ENCODE measurements around the gene MDN1.
"Not testable (repeated sequence)": the region's sequence is repeated elsewhere in the genome, so short reads cannot be mapped to it uniquely, and the experiment has no call there.

The MDN1 gene, protein sequence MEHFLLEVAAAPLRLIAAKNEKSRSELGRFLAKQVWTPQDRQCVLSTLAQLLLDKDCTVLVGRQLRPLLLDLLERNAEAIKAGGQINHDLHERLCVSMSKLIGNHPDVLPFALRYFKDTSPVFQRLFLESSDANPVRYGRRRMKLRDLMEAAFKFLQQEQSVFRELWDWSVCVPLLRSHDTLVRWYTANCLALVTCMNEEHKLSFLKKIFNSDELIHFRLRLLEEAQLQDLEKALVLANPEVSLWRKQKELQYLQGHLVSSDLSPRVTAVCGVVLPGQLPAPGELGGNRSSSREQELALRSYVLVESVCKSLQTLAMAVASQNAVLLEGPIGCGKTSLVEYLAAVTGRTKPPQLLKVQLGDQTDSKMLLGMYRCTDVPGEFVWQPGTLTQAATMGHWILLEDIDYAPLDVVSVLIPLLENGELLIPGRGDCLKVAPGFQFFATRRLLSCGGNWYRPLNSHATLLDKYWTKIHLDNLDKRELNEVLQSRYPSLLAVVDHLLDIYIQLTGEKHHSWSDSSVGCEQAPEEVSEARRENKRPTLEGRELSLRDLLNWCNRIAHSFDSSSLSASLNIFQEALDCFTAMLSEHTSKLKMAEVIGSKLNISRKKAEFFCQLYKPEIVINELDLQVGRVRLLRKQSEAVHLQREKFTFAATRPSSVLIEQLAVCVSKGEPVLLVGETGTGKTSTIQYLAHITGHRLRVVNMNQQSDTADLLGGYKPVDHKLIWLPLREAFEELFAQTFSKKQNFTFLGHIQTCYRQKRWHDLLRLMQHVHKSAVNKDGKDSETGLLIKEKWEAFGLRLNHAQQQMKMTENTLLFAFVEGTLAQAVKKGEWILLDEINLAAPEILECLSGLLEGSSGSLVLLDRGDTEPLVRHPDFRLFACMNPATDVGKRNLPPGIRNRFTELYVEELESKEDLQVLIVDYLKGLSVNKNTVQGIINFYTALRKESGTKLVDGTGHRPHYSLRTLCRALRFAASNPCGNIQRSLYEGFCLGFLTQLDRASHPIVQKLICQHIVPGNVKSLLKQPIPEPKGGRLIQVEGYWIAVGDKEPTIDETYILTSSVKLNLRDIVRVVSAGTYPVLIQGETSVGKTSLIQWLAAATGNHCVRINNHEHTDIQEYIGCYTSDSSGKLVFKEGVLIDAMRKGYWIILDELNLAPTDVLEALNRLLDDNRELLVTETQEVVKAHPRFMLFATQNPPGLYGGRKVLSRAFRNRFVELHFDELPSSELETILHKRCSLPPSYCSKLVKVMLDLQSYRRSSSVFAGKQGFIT (N-terminal part only)
- total RNA-seq = 32.0 to 145 (median 118) reads per million in 18 experiments

DNA sequence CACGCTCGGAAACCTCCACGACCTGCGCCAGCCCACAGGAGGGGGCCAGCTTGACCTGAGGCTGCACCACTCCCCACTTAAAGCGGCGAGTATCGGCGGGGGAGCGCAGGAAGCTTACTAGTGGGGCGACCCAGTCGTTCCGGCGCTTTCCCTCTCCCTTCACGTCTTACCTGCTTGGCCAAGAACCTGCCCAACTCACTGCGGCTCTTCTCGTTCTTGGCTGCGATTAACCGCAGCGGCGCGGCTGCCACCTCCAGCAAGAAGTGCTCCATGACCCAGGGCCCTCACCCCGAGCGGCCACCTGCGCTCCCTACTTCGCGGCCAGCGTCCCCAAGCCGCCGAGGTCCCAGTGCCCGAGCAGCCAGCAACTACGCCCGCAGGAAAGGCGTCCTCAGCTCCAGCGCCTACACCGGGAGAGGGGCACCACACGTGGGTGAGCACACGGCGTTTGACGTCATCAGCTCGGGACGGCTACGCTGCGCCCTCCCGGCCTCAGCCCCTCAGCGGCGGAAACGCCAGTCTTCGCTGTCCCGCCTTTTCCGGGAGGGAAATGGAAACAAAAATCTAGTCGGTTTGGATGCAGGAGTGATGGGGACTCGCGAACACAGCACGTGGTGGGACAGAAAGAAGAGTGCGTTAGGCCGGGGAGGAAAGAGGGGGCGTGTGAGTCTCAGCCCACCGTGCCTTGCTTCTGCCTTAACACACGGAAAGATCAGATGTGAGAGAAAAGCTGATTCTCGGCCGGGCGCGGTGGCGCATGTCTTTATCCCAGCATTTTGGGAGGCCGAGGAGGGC lies at the start of gene MDN1:
TSS of gene MDN1 (minus strand) at position 459 of the 795 bp plus-strand sequence. CDS start at position 272, 187 bp downstream.
- DNase-seq = peak; percentile 96 to 97

DNA sequence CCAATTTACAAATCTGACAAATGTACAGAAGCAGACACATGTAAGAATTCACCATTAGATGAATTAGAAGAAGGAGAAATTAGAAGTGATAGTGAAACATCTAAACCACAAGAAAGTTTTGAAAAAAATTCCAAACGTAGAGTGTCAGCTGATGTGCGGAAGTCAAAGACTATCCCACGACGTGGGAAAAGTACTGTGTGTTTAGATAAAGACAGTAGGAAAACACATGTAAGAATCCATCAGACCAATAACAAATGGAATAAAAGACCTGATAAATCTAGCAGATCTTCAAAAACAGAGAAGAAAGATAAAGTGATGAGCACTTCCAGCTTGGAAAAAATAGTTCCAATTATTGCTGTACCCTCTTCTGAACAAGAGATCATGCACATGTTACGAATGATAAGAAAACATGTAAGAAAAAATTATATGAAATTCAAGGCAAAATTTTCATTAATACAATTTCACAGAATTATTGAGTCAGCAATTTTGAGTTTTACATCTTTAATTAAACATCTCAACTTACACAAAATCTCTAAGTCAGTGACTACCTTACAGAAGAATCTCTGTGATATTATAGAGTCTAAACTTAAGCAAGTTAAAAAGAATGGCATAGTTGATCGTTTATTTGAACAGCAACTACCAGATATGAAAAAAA lies 46.6 kb upstream of the MDN1 start:
- no peak for DNase-seq

DNA sequence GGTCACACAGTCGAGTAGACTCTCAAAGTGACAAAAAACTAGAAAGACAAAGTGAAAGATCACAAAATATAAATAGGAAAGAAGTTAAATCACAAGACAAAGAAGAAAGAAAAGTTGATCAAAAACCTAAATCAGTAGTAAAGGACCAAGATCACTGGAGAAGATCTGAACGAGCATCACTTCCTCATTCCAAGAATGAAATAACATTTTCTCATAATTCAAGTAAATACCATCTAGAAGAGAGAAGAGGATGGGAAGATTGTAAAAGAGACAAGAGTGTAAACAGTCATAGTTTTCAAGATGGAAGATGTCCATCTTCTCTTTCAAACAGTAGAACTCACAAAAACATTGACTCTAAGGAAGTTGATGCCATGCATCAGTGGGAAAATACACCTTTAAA lies 43.1 kb upstream of the MDN1 start:
- peak in 1 of 2 donors; percentile 27 for DNase-seq

DNA sequence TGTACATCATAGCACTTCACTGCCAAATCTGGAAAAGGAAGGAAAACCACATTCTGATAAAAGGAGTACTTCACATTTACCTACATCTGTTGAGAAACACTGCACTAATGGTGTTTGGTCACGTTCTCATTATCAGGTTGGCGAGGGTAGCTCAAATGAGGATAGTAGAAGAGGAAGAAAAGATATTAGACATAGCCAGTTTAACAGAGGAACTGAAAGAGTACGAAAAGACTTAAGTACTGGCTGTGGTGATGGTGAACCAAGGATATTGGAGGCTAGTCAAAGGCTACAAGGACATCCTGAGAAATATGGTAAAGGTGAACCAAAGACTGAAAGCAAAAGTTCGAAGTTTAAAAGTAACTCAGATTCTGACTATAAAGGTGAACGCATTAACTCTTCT lies 42.7 kb upstream of the MDN1 start:
- DNase-seq = no peak

DNA sequence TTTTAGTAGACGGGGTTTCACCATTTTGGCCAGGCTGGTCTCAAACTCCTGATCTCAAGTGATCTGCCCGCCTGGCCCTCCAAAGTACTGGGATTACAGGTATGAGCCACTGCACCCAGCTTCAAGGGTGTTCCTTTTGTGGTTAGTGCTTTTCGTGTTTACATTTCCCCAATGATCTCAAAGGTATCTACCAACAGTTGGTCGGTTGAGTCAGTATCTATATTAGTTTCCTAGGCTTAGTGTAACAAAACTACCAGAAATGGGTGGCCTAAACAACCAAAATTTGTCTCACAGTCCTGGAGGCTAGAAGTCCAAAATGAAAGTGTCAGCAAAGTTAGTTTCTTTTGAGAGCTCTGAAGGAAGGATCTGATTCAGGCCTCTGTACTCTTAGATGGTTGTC lies 40.1 kb upstream of the MDN1 start:
- DNase-seq = no peak

DNA sequence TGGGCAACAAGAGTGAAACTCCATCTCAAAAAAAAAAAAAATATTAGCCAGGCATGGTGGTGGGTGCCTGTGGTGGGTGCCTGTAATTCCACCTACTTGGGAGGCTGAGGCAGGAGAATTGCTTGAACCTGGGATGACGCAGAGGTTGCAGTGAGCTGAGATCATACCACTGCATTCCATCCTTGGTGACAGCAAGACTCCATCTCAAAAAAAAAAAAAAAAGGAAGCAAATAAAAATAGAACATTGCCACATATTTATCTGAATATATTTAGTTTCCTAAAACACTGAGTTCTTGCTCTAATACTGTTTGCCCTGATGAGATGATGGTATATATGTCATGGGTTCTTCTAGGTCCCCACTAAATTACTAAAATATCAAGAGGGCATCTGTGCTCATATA lies 38.4 kb upstream of the MDN1 start:
- DNase-seq = peak; percentile 45 to 57

DNA sequence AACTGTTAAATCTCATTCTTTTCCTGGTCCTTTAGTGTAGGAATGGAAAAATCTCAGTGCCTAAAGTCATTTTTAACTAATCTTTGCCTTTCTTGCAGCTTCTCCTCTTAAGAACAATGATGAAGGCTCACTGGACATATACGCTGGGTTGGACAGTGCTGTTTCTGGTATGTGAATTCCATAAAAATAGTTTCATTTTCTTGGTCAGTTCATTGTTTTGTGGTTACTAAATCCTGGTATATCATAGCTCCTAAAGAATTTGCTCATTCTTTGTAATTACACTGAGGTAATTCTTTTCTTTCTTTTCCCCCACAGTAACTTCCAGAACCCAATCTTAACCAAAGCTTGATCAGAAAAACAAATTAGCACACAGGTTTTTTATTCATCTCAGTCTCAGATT lies 33.5 kb upstream of the MDN1 start:
- no peak for DNase-seq

DNA sequence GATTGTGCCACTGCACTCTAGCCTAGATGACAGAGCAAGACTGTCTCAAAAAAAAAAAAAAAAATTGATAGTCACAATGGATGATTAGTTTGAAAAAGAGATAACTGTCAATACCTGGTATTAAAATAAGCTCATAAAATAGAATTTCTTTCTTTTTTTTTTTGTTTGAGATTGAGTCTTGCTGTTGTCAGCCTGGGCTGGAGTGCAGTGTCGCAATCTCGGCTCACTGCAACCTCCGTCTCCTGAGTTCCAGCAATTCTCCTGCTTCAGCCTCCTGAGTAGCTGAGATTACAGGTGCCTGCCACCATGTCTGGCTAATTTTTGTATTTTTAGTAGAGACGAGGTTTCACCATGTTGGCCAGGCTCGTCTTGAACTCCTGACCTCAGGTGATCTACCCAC lies 27.9 kb upstream of the MDN1 start:
- DNase-seq = not testable (repeated sequence)

DNA sequence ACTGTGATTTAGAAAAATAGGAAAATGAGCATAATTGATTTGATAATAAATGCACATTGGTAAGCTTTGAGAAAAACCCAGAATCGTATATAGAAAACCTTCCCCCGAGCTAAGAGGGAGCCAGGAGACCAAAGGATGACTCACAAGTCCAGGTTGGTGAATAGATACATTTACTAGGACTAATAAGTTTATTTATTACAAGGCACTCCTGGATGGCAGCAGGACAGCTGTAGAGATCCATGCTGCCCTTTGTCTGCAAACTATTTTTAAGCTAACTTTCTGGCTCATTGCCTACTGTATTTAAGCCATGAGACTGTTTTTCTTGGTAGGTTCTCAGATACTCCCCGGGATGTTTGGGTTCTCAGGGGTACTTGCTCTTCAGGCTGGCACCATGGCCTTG lies 23.5 kb upstream of the MDN1 start:
- DNase-seq = no peak

DNA sequence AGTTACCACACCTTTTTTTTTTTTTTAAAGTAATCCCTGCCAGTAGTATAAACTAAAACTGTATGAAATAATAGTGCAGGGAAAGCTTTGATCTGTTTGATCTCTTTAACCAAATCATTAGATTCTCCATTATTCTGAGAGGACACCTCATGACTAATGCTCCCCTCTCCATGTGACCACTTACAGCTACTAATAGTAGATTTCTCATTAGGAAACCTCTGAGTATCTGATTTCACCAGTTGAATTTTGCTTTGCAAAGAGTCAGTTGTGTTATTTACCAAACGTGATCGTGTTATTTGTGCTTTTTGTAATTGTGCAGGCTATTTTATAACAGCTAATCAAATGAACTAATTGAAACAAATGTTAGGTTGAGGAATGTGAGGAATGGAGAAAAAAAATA lies 22.6 kb upstream of the MDN1 start:
- no peak for DNase-seq

DNA sequence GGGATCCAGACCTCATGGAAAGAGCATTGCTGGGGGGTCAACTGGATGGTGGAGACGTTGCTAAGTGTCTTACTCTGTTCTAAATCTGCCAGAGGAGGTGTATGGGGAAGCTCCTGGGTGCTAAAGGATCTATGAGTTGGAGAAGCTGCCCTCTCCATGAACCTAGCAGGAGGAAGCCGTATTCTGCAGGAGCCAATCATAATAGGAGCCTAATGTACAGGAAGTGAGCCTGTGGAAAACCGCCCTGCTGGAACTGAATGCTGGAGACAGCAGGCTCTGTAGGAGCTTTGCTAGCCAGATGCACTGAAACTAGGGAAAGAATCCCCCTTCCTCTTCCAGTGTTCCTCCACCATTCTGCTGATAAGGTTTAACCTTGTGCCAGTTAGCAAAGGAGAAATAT lies 20.9 kb upstream of the MDN1 start:
- peak; percentile 74 to 75 for DNase-seq

DNA sequence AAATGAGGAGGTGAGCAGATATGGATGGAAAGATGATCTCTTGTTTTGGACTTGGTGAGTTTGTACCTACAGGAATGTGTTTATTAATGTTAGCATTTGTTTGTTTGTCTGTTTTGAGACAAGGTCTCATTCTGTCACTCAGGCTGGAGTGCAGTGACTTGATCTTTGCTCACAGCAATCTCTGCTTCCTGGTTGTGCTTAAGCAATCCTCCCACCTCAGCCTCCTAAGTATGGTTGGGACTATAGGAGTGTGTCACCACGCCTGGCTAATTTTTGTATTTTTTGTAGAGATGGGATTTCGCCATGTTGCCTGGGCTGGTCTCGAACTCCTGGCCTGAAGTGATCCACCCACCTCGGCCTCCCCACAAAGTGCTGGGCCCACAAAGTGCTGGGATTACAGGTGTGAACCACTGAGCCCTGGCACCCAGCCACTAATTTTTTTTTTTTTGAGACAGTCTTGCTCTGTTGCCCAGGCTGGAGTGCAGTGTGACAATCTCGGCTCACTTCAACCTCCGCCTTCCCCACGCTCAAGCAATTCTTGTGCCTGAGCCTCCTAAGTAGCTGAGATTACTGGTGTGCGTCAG lies 17.1 kb upstream of the MDN1 start:
- peak; percentile 38 to 75 for DNase-seq

DNA sequence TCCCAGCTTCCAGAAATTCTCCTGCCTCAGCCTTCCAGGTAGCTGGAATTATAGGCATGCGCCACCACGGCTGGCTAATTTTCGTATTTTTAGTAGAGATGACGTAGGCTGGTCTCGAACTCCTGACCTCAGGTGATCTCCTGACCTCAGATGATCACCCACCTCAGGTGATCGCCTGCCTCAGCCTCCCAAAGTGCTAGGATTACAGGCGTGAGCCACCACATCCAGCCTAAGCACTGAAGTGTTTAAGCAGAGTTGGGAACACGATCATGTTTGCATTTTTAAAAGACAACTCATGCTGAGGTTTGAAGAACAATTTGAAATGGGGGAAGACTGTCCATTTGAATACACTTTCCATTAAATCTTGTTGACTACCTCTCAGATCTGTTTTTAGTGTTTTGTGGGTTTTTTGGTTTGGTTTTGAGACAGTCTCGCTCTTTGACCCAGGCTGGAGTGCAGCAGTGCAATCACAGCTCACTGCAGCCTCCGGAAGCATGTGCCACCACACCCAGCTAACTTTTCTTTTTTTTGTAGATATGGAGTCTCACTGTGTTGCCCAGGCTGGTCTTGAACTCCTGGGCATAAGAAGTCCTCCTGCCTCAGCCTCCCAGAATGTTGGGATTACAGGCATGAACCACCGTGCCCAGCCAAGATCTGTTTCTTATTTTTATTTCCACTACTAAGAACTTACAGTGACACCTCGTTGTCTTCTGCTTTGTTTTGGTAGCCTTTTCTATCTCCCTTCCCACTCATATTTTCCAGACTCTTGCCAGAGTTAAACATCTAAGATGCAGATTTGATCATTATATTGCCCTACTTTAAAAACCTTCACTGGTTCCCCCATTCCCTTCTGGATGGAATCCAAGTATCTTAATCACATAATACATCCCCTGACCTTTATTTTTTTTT lies 15.5 kb upstream of the MDN1 start:
- no peak for DNase-seq

DNA sequence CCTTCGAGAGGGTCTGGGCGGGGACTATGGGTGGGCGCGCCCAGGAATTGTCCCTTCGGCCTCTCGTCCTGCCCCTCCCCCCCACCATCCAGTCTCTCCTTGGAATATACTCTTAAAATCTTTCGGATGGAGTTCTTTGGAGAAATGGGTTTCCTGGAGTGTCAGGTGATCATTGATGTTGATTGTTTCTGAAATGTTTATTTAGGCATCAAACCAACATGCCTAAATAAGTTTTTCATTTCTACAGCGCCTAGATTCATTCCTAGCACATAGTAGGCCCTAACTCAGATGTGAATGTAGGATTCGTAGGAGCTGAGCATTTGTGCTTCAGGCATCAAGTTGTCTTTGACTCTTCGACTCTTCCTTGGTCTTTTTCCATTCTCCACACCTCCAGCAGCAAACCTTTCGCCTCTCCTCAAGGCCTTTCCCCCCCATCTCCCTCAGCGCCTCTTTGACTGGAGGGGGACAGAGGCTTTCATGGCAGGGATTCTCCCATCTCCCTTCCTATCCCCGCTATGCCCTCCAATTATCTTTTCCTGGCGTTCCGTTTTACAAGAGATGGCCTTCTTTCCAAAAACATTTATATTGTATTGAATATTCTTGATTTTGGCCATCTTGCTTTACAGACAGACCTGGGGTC lies 10.7 kb upstream of the MDN1 start:
- DNase-seq = no peak

DNA sequence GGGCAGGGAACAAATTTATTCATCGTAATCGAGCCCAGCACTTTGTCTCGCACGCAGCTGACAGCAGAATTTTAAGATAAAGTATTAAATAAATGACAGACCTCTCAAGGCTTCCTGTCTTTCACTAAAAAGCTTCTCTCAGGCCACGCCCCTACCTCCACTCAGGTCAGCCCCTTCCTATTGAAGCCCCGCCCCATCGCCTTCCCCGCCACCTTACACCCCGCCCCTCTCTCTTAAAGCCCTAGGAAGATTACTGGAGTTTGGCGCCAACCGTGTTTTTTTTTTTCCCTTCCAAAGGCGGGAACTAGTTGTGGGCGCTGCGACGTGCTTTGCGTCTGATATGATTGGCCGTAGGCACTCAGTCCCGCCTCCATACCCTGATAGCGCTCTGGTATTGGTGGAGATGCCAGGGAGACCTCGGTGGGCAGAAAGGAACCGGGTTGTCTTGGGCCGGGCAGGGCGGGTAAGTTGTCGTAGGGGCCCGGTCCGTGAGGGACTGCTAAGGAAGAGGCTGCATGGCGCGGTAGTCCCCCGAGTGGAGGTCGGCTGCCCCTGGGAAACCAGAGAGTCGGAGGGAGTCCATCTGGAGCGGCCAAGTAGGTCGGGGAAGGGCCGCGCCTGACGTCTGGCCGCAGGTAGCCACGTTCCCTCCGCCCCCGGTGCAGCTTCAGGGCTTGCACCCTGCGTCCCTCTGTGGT lies 10.0 kb upstream of the MDN1 start, which contains the start of gene CASP8AP2:
TSS of gene CASP8AP2 (plus strand) at position 409 of the 698 bp plus-strand sequence.
- DNase-seq = peak; percentile 99

DNA sequence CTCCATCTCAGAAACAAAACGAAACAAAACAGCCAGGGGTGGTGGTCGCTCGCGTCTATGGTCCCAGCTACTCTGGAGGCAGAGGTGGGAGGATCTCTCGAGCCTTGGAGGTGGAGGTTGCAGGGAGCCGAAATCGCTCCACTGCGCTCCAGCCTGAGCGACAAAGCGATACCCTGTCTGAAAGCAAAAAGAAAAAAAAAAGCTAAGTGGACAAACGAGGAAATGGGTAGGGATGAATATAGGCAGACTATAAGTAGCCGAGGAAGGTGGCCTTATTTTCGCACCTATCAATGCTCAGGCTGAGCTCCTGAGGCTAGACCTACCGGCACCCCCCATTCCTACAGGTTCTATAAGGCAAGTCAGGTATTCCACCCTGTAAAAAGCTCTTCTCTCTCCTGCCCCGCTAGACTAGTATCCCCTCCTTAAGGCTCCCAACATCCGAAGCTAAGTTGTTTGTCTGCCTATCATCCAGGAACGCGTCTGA lies 9.4 kb upstream of the MDN1 start:
- DNase-seq = peak; percentile 4 to 10

DNA sequence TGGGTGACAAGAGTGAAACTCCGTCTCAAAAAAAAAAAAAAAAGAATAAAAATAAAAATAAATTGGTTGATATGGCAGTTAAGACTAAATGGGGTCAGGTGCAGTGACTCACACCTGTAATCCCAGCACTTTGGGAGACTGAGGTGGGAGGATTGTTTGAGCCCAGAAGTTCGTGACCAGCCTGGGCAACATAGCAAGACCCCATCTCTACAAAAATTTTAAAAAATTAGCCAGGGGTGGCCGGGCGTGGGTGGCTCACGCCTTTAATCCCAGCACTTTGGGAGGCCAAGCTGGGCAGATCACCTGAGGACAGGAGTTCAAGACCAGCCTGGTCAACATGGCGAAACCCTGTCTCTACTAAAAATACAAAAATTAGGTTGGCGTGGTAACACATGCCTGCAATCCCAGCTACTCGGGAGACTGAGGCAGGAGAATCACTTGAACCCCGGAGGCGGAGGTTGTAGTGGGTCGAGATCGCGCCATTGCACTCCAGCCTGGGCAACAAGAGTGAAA lies 8.9 kb upstream of the MDN1 start:
- not testable (repeated sequence) for DNase-seq

DNA sequence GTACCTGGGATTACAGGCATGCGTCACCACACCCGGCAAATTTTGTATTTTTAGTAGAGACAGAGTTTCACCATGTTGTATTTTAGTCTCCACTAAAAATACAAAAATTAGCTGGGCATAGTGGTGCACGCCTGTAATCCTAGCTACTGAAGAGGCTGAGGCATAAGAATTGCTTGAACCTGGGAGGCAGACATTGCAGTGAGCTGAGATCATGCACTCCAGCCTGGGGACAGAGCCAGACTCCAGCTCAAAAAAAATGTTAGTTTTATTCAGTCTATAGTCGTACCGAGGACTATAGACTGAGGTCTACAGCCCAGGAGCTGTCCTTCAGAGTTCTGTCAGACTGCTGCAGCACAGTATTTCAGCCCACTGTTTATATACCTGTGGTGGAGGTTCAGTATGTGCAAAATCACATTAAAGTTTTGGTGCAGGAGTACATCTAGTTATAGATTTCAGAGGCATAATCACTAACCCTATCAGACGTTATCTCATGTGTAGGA lies 6.5 kb upstream of the MDN1 start:
- DNase-seq = no peak
